H1 (cell line): ENCODE measurements around the gene RUVBL1. TPM values are rescaled to one million over a fixed set of nuclear protein-coding genes. Genes with fewer than 3 reads are reported as not detected.

Source experiments
- ASH2L ChIP-seq: fragments of 200-600, 300-600 bp; sonication (generic); IDR thresholded peaks from one replicate; pipeline ENCODE4 v1.7.1; 2017; ENCODE audit warnings: low read length
- CBX5 ChIP-seq: fragments of 300-800, 300-1000 bp; sonication (generic); IDR thresholded peaks from 2 replicates; pipeline ENCODE4 v1.7.1; 2016; ENCODE audit warnings: antibody characterized with exemption, low read length, low read depth
- CBX8 ChIP-seq: fragments of 300-800, 300-1000 bp; sonication (generic); IDR thresholded peaks from 2 replicates; pipeline ENCODE4 v1.7.1; 2016; ENCODE audit warnings: low read depth, low read length, borderline replicate concordance
- CREB1 ChIP-seq: IDR thresholded peaks from 2 replicates; pipeline ENCODE4 v1.6.1; 2012; ENCODE audit warnings: inconsistent platforms
- CTBP2 ChIP-seq: IDR thresholded peaks from 2 replicates; pipeline ENCODE4 v1.7.0; 2011; ENCODE audit warnings: borderline replicate concordance, mild to moderate bottlenecking, moderate library complexity, mixed read lengths, low read length; ENCODE audit not compliant: insufficient read depth, insufficient read length
- EGR1 ChIP-seq: IDR thresholded peaks from 2 replicates; pipeline ENCODE4 v1.6.1; 2011; ENCODE audit warnings: low read depth, low read length, borderline replicate concordance
- GTF2F1 ChIP-seq: IDR thresholded peaks from 2 replicates; pipeline ENCODE4 v1.6.1; 2012; ENCODE audit warnings: low read depth, low read length, improper control_type of control experiment, borderline replicate concordance
- HDAC2 ChIP-seq, 2 experiments: fragments of 300-600 bp in 1 of 2; sonication (generic) in 1 of 2; IDR thresholded peaks; 2 replicates each; pipeline ENCODE4 v1.6.1; 2011 to 2012; ENCODE audit warnings: low read depth in 2 of 2, low read length in 2 of 2, mild to moderate bottlenecking in 2 of 2, moderate library complexity in 2 of 2, borderline replicate concordance in 1 of 2, inconsistent platforms in 1 of 2
- JUN ChIP-seq: IDR thresholded peaks from 2 replicates; pipeline ENCODE4 v1.6.1; 2011; ENCODE audit warnings: low read depth, mild to moderate bottlenecking, improper control_type of control experiment, low read length
- NANOG ChIP-seq: IDR thresholded peaks from 2 replicates; pipeline ENCODE4 v1.6.1; 2011; ENCODE audit warnings: low read length, low read depth, mild to moderate bottlenecking, inconsistent platforms; ENCODE audit not compliant: insufficient read depth, poor library complexity, severe bottlenecking
- NRF1 ChIP-seq: IDR thresholded peaks from 2 replicates; pipeline ENCODE4 v1.6.1; 2011; ENCODE audit warnings: mild to moderate bottlenecking, low read depth, low read length, improper control_type of control experiment
- POLR2A ChIP-seq, 2 experiments: IDR thresholded peaks; 1 replicate in 1 of 2; 2 replicates in 1 of 2; pipeline ENCODE4 v1.6.1; 2011; ENCODE audit warnings: low read depth in 2 of 2, low read length in 2 of 2, mild to moderate bottlenecking in 2 of 2; ENCODE audit errors: control extremely low read depth in 1 of 2
- POU5F1 ChIP-seq: IDR thresholded peaks from 2 replicates; pipeline ENCODE4 v1.6.1; 2011; ENCODE audit warnings: low read depth, mild to moderate bottlenecking, low read length, moderate library complexity
- RAD21 ChIP-seq, 2 experiments: IDR thresholded peaks in 1 of 2; conservative IDR thresholded peaks in 1 of 2; 2 replicates each; pipeline ENCODE4 v1.6.1; 2011; ENCODE audit warnings: low read depth in 2 of 2, low read length in 2 of 2, improper control_type of control experiment in 1 of 2, inconsistent platforms in 1 of 2, mild to moderate bottlenecking in 1 of 2, moderate library complexity in 1 of 2
- RBBP5 ChIP-seq: IDR thresholded peaks from 2 replicates; pipeline ENCODE4 v1.7.1; 2012; ENCODE audit warnings: low read depth, mild to moderate bottlenecking, inconsistent platforms, low read length, moderate library complexity, borderline replicate concordance
- RFX5 ChIP-seq: IDR thresholded peaks from 2 replicates; pipeline ENCODE4 v1.6.1; 2011; ENCODE audit warnings: low read depth, low read length, improper control_type of control experiment, borderline replicate concordance
- RNF2 ChIP-seq: fragments of 200-900, 300-1000 bp; sonication (generic); IDR thresholded peaks from 2 replicates; pipeline ENCODE4 v1.7.1; 2016; ENCODE audit warnings: borderline replicate concordance, low read depth, mild to moderate bottlenecking, antibody characterized with exemption, low read length; ENCODE audit not compliant: poor library complexity, severe bottlenecking; ENCODE audit errors: missing control alignments
- RXRA ChIP-seq: IDR thresholded peaks from 2 replicates; pipeline ENCODE4 v1.6.1; 2011; ENCODE audit warnings: low read depth, mild to moderate bottlenecking, low read length, moderate library complexity; ENCODE audit not compliant: insufficient read depth
- TAF7 ChIP-seq: optimal IDR thresholded peaks from 2 replicates; pipeline ENCODE3; 2011; ENCODE audit warnings: low read depth, mild to moderate bottlenecking, inconsistent platforms, low read length, moderate library complexity, borderline replicate concordance
- USF2 ChIP-seq: IDR thresholded peaks from 2 replicates; pipeline ENCODE4 v1.6.1; 2011; ENCODE audit warnings: low read length, improper control_type of control experiment
- ZNF274 ChIP-seq: IDR thresholded peaks from 2 replicates; pipeline ENCODE4 v1.7.0; 2012; ENCODE audit warnings: low read length, borderline replicate concordance; ENCODE audit errors: extremely low read depth
- polyA plus RNA-seq, 7 experiments: library from polyadenylated mRNA; depleted of rRNA in 3 of 7; stranded (reverse) in 5 of 7; unstranded in 2 of 7; fragments of >200 nt in 5 of 7; fragments of 200-250 nt in 2 of 7; gene quantifications; 1 replicate in 5 of 7; 2 replicates in 1 of 7; 4 replicates in 1 of 7; pipeline versions ENCODE4 v1.2.1 to v1.2.3, GENCODE V29; 2011 to 2013; ENCODE audit warnings: missing spikeins in 2 of 7, mixed read lengths in 2 of 7
- total RNA-seq: library from RNA; stranded (reverse); fragmentation: NEBNext Ultra II Directional; extraction: Animal tissue kit (Norgen Biotek cat#: 25700); gene quantifications from 2 replicates; pipeline ENCODE4 v1.2.1, GENCODE V29; 2021
- TF ChIP-seq, protein P1 (sequence below): IDR thresholded peaks from 2 replicates; pipeline ENCODE4 v1.6.1; 2012; ENCODE audit warnings: inconsistent platforms

RUVBL1 gene
- total and polyA plus RNA-seq, 2 of the 8 experiments (the other 6 are each of a cell fraction or from before 2014, with no cell fraction given): 112 to 135 TPM

GRCh38 chr3:128095222-128095703 lies 28.3 kb downstream of the RUVBL1 start (continued):
- peak; percentile 76 to 78 for TF ChIP-seq RAD21 (IDR thresholded peaks at IDR 0.05 in 1 of 2, conservative IDR thresholded peaks at IDR 0.05 in 1 of 2; ENCODE audit: low read depth in 2 of 2, low read length in 2 of 2)
- no peak for TF ChIP-seq CTBP2
- 0 out of 2 replicates have a peak, but pooled peaks have one; percentile 21 for TF ChIP-seq CREB1
- TF ChIP-seq POU5F1: no peak
- TF ChIP-seq GTF2F1: no peak
- TF ChIP-seq POLR2A (IDR thresholded peaks at IDR 0.05; ENCODE audit: control extremely low read depth in 1 of 2, low read depth in 2 of 2, low read length in 2 of 2): no peak
- no peak for TF ChIP-seq HDAC2 (IDR thresholded peaks at IDR 0.05; ENCODE audit: borderline replicate concordance in 1 of 2, low read depth in 2 of 2, low read length in 2 of 2)
- no peak for TF ChIP-seq CBX8
- TF ChIP-seq RFX5: no peak
- TF ChIP-seq NANOG: no peak
- no peak for TF ChIP-seq EGR1
- no peak for TF ChIP-seq ASH2L
- no peak for TF ChIP-seq CBX5
- no peak for TF ChIP-seq USF2
- no peak for TF ChIP-seq JUN
- TF ChIP-seq NRF1: no peak
- TF ChIP-seq TAF7: no peak
- TF ChIP-seq, protein P1, sequence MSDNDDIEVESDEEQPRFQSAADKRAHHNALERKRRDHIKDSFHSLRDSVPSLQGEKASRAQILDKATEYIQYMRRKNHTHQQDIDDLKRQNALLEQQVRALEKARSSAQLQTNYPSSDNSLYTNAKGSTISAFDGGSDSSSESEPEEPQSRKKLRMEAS: peak; percentile 23; the same call in 1 of the 2 replicates
- TF ChIP-seq ZNF274: no peak
- TF ChIP-seq RXRA: no peak
- TF ChIP-seq RNF2: no peak
- no peak for TF ChIP-seq RBBP5
